Hippocampal formation (tissue), 2 donors: ENCODE results near the gene HSD17B3.
"Not testable (repeated sequence)": the region's sequence is repeated elsewhere in the genome, so short reads cannot be mapped to it uniquely, and the experiment has no call there.

ENCODE experiments used
- DNase-seq, 2 donors: peaks; one replicate each; lab custom pipeline; 2025; lab: John Stamatoyannopoulos, UW

The HSD17B3 gene

GRCh38 chr9:96302021-96302420, at the start of gene HSD17B3:
TSS of gene HSD17B3 (minus strand) at chr9:96302176. CDS start at chr9:96302104, 72 bp downstream.
- DNase-seq: no peak

- DNase-seq: peak; percentile 54 to 86
These were observed 48.9 kb upstream of the HSD17B3 start for GRCh38 chr9:96350866-96351265.

- no peak for DNase-seq
These were observed 46.3 kb upstream of the HSD17B3 start for GRCh38 chr9:96348261-96348660.

GRCh38 chr9:96345551-96345950, 43.6 kb upstream of the HSD17B3 start:
- no peak for DNase-seq

GRCh38 chr9:96344458-96345180, 42.6 kb upstream of the HSD17B3 start:
- DNase-seq: peak; percentile 80

- no peak for DNase-seq
These were observed 41.8 kb upstream of the HSD17B3 start for GRCh38 chr9:96343515-96344360.

GRCh38 chr9:96342571-96343245, 40.7 kb upstream of the HSD17B3 start:
- no peak for DNase-seq

- DNase-seq: no peak
These were observed 38.7 kb upstream of the HSD17B3 start for GRCh38 chr9:96340707-96341106.

- DNase-seq: no peak
These were observed 36.3 kb upstream of the HSD17B3 start for GRCh38 chr9:96338299-96338698.

GRCh38 chr9:96333958-96334357, 32.0 kb upstream of the HSD17B3 start:
- DNase-seq: no peak

- DNase-seq: no peak
These were observed 29.4 kb upstream of the HSD17B3 start for GRCh38 chr9:96331236-96331947.

- peak; percentile 31 to 40 for DNase-seq
These were observed 25.8 kb upstream of the HSD17B3 start for GRCh38 chr9:96327694-96328352.

GRCh38 chr9:96323169-96323568, 21.2 kb upstream of the HSD17B3 start:
- no peak for DNase-seq

GRCh38 chr9:96322736-96323135, 20.8 kb upstream of the HSD17B3 start:
- not testable (repeated sequence) for DNase-seq

- DNase-seq: not testable (repeated sequence)
These were observed 20.2 kb upstream of the HSD17B3 start for GRCh38 chr9:96322210-96322609.

- no peak for DNase-seq
These were observed 19.5 kb upstream of the HSD17B3 start for GRCh38 chr9:96321515-96321914.

GRCh38 chr9:96320749-96321280, 18.8 kb upstream of the HSD17B3 start:
- no peak for DNase-seq

- peak in 1 of 2 donors; percentile 2 for DNase-seq
These were observed 17.1 kb upstream of the HSD17B3 start for GRCh38 chr9:96318921-96319565.

GRCh38 chr9:96317335-96317980, 15.5 kb upstream of the HSD17B3 start:
- DNase-seq: peak; percentile 17 to 48

GRCh38 chr9:96309850-96310249, 7.9 kb upstream of the HSD17B3 start:
- DNase-seq: no peak
